Kidney (tissue), 14 donors: ENCODE data around the gene ODR4. TPM values are rescaled to one million over a fixed set of nuclear protein-coding genes. Genes with fewer than 3 reads are reported as not detected.
"Not testable (repeated sequence)": the region's sequence is repeated elsewhere in the genome, so short reads cannot be mapped to it uniquely, and the experiment has no call there.

Source experiments
- DNase-seq, 5 donors: peaks; one replicate each; pipeline ENCODE4 v3.0.0-alpha.2; 2013 to 2020
- FAIRE-seq: peaks from 2 replicates; lab custom pipeline; 2012; peaks lifted over from hg19 to GRCh38; lab: Jason Lieb, UNC
- H3K27ac ChIP-seq, 2 donors: one replicate each; pipeline ENCODE4 v1.7.0; 2013; ENCODE audit warnings: low read depth in 2 of 2, low read length in 2 of 2, inconsistent platforms in 1 of 2
- H3K27me3 ChIP-seq: one replicate; pipeline ENCODE4 v1.7.1; 2013; ENCODE audit warnings: low read length, inconsistent platforms; ENCODE audit not compliant: control insufficient read depth, insufficient read depth
- H3K36me3 ChIP-seq, 3 donors: one replicate each; pipeline versions ENCODE4 v1.7.0 to v1.7.1; 2013; ENCODE audit warnings: low read length in 3 of 3, control low read depth in 1 of 3, inconsistent platforms in 1 of 3; ENCODE audit not compliant: insufficient read depth in 3 of 3, control insufficient read depth in 2 of 3
- H3K4me1 ChIP-seq, 3 donors: one replicate each; pipeline versions ENCODE4 v1.7.0 to v1.7.1; 2013; ENCODE audit warnings: low read length in 3 of 3, inconsistent platforms in 1 of 3, low read depth in 1 of 3; ENCODE audit not compliant: control insufficient read depth in 2 of 3, insufficient read depth in 2 of 3
- H3K4me3 ChIP-seq, 3 donors: one replicate each; pipeline versions ENCODE4 v1.7.0 to v1.8.1; 2013; ENCODE audit warnings: low read length in 3 of 3, control low read depth in 1 of 3, inconsistent platforms in 1 of 3
- H3K9ac ChIP-seq, 3 donors: one replicate each; pipeline versions ENCODE4 v1.7.0 to v1.7.1; 2013; ENCODE audit warnings: low read length in 3 of 3, control low read depth in 1 of 3, inconsistent platforms in 1 of 3
- H3K9me3 ChIP-seq, 3 donors: one replicate each; pipeline versions ENCODE4 v1.7.0 to v1.7.1; 2013; ENCODE audit warnings: low read length in 3 of 3, control low read depth in 1 of 3, inconsistent platforms in 1 of 3; ENCODE audit not compliant: control insufficient read depth in 2 of 3, insufficient read depth in 1 of 3
- intact Hi-C: fragments of 100-400 bp; cut with DNase I; formaldehyde crosslinking; loops from one replicate; pipeline ENCODE4 v1.11.1; 2022
- polyA plus RNA-seq: library from polyadenylated mRNA; stranded (reverse); fragments of 350-450 nt; fragmentation: Illumina TruSeq; extraction: RNeasy Lipid Tissue Mini Kit (QIAGEN cat#74804); gene quantifications from one replicate; pipeline ENCODE4 v1.2.3, GENCODE V29; 2014; ENCODE audit warnings: low read depth, low replicate concordance; ENCODE audit not compliant: insufficient read depth
- total RNA-seq: library from RNA; stranded (reverse); fragmentation: NEBNext Ultra II Directional; extraction: Animal tissue kit (Norgen Biotek cat#: 25700); gene quantifications from one replicate; pipeline ENCODE4 v1.2.1, GENCODE V29; 2021
- TF ChIP-seq, protein P1 (sequence below): IDR thresholded peaks from 3 replicates; pipeline ENCODE4 v1.5.1; 2012; ENCODE audit warnings: mild to moderate bottlenecking, moderate library complexity, borderline replicate concordance; ENCODE audit not compliant: insufficient read depth; ENCODE audit errors: extremely low read depth
- donor health status: control.
- donor health status: control.
- donor health status: control.
- donor health status: control.
- donor health status: control.
- donor health status: DM: yes; HTN: yes; CAD: no.
- donor health status: Normal renal cell carcinoma (clear cell type).

The ODR4 gene
- total and polyA plus RNA-seq, 2 donors from 2014 or later = 11.3 to 23.3 TPM

DNA sequence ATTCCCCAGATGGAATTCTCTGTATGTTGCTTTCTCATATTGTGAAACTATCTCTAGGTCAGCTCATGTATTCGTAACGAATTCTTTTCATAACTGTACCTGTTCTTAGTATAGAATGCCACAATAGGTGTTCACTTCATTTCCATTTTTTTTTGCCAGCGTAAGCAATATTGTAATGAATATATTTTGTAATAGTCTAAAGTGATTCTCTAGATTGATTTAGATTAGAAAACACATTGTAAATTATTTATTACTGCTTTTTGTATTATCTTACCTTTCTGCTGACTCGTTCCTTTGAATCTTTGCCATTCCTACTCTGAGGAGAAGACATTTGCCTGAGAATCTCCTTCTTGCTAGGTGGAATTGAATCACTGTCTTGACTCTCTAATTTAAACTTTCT, 70.5 kb downstream of the ODR4 start:
- H3K27ac ChIP-seq = no peak overlapping the region
- no peaks in the 10 kb centered on the region for H3K27me3 ChIP-seq
- DNase-seq (no peak), FAIRE-seq (no peak)
- H3K9ac ChIP-seq = no peak overlapping the region
- intact Hi-C loops = no loop called here
- TF ChIP-seq, protein P1, sequence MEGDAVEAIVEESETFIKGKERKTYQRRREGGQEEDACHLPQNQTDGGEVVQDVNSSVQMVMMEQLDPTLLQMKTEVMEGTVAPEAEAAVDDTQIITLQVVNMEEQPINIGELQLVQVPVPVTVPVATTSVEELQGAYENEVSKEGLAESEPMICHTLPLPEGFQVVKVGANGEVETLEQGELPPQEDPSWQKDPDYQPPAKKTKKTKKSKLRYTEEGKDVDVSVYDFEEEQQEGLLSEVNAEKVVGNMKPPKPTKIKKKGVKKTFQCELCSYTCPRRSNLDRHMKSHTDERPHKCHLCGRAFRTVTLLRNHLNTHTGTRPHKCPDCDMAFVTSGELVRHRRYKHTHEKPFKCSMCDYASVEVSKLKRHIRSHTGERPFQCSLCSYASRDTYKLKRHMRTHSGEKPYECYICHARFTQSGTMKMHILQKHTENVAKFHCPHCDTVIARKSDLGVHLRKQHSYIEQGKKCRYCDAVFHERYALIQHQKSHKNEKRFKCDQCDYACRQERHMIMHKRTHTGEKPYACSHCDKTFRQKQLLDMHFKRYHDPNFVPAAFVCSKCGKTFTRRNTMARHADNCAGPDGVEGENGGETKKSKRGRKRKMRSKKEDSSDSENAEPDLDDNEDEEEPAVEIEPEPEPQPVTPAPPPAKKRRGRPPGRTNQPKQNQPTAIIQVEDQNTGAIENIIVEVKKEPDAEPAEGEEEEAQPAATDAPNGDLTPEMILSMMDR = no peak
- H3K4me1 ChIP-seq = no peaks in the 10 kb centered on the region
- H3K36me3 ChIP-seq = no peaks in the 10 kb centered on the region
- no peaks in the 10 kb centered on the region for H3K9me3 ChIP-seq
- no peak overlapping the region for H3K4me3 ChIP-seq

DNA sequence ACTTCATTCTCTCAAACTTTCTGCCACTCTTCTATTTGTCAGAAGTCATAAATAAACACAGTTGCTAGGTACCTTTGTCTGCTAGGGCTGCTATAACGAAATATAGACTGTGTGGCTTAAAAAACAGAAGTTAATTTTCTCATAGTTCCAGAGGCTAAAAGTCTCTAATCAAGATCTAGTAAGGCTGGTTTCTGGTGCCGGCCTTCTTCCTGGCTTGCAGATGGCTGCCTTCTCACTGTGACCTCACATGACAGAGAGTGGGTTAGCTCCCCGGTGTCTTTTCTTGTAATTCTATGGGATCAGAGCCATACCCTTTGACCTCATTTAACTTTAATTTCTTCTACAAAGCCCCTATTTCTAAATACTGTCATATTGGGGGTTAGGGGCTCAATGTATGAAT, 79.3 kb downstream of the ODR4 start:
- Histone ChIP-seq H3K4me3 (no peak overlapping the region), H3K9ac (no peak overlapping the region), H3K9me3 (no peaks in the 10 kb centered on the region), H3K27ac (no peak overlapping the region), H3K36me3 (no peaks in the 10 kb centered on the region), H3K4me1 (no peaks in the 10 kb centered on the region), H3K27me3 (no peaks in the 10 kb centered on the region)
- DNase-seq (no peak), FAIRE-seq (no peak)
- TF ChIP-seq, protein P1 = no peak
- intact Hi-C loops = no loop called here

DNA sequence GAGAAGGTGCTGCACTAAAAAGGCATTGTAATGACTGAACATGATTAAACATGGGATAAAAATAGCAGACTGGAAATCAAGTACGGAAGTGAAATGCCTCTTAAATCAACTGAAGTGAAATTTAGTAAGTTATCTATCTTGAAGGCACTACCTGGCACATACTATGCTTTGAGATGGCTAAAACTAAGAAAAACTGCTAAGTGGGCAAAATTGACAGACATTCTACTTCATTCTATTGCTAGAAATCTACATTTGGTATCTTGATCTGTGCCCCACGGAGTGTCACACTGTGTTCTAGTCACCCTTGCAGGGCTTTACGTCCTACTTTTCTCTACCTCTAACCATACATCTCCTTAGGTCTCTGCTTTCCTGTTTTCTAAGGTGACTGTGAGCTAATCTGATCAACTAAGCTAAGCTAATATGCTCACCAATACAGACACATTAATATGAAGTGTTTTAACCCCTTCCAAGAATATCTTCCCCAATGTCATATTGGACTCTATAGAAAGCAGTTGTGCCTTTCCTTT, 81.2 kb downstream of the ODR4 start:
- DNase-seq (no peak), FAIRE-seq (no peak)
- intact Hi-C loops = no loop called here
- Histone ChIP-seq H3K4me3 (no peak overlapping the region), H3K9ac (no peak overlapping the region), H3K9me3 (no peaks in the 10 kb centered on the region), H3K27ac (no peak overlapping the region), H3K36me3 (no peaks in the 10 kb centered on the region), H3K27me3 (no peaks in the 10 kb centered on the region), H3K4me1 (no peaks in the 10 kb centered on the region)
- TF ChIP-seq, protein P1 = no peak

DNA sequence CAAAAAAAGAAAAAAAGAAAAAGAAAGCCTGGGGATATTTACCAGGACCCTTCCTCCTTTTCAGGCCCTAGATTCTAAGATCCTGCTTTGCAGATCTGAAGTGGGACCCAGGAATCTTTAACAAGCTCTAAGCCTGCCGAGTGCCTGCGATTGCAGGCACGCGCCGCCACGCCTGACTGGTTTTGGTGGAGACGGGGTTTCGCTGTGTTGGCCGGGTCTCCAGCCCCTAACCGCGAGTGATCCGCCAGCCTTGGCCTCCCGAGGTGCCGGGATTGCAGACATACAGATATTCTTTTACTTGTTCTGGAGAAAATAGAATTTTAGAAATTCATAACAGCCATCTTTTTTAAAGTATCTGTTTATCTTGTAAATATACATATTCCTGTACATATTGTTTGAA, 83.5 kb downstream of the ODR4 start:
- H3K27me3 ChIP-seq, intact Hi-C loops, DNase-seq, H3K27ac ChIP-seq, H3K9me3 ChIP-seq, H3K4me1 ChIP-seq, H3K9ac ChIP-seq, H3K36me3 ChIP-seq, FAIRE-seq, H3K4me3 ChIP-seq: not testable (repeated sequence)
